HCT116 (cell line): ENCODE data around the gene SLC9A9. TPM values are rescaled to one million over a fixed set of nuclear protein-coding genes. Genes with fewer than 3 reads are reported as not detected.

Source experiments
- ATAC-seq: fragments of 200-7000 bp; cut with Tn5 transposase; 2 replicates; pipeline ENCODE4 v1.9.1; 2020; ENCODE audit warnings: mild to moderate bottlenecking, moderate library complexity
- BruUV-seq: library from RNA; stranded (reverse); fragments of 400-500 nt; replicated peaks from 2 replicates; lab custom pipeline; 2021; lab: Mats Ljungman, UMichigan
- CTCF ChIA-PET: fragments of 300-600 bp; sonication (Branson Sonifier 250); formaldehyde crosslinking; loops from one replicate; lab custom pipeline; 2021; ENCODE audit warnings: antibody characterized with exemption; lab: Charles Lee
- POLR2A ChIA-PET: fragments of 300-600, 350-600 bp; sonication (Branson Sonifier 250); formaldehyde crosslinking; loops from one replicate; lab custom pipeline; 2021; ENCODE audit warnings: antibody characterized with exemption; lab: Charles Lee
- RAD21 ChIA-PET, 2 experiments: fragments of 300-600 bp; sonication (Branson Sonifier 250); formaldehyde crosslinking; loops; one replicate each; lab custom pipeline; 2023; ENCODE audit warnings: low total read pairs in 2 of 2; ENCODE audit not compliant: uncharacterized antibody in 2 of 2, unreplicated experiment in 2 of 2, low non-redundant PET in 1 of 2; lab: Charles Lee
- DNase-seq: peaks from one replicate; pipeline ENCODE4 v3.0.0-alpha.2; 2010; ENCODE audit warnings: low read depth, low spot score
- H2AFZ ChIP-seq: fragments of 200-600 bp; shearing (Covaris generic), sonication (generic); 2 replicates; pipeline ENCODE4 v1.6.1; 2017; ENCODE audit warnings: low read depth, mixed run types, mixed read lengths, antibody characterized with exemption, low read length; ENCODE audit not compliant: poor library complexity, severe bottlenecking
- H3K27ac ChIP-seq: 2 replicates; pipeline ENCODE4 v1.5.1; 2012; ENCODE audit warnings: low read depth, low read length
- H3K27me3 ChIP-seq: fragments of 200-600 bp; sonication (generic); 2 replicates; pipeline ENCODE4 v1.6.1; 2016; ENCODE audit warnings: mixed run types, low read length, mixed read lengths; ENCODE audit not compliant: insufficient read depth
- H3K36me3 ChIP-seq, 2 experiments: fragments of 200-500 bp in 1 of 2; fragments of 200-600 bp in 1 of 2; sonication (Bioruptor generic) in 1 of 2; sonication (generic) in 1 of 2; 2 replicates each; pipeline versions ENCODE4 v1.5.1 to v1.6.1; 2014 to 2016; ENCODE audit warnings: low read length in 2 of 2, inconsistent platforms in 1 of 2, mixed read lengths in 1 of 2, mixed run types in 1 of 2; ENCODE audit not compliant: insufficient read depth in 2 of 2, control insufficient read depth in 1 of 2
- H3K4me1 ChIP-seq, 2 experiments: fragments of 200-600 bp in 1 of 2; sonication (generic) in 1 of 2; 2 replicates each; pipeline versions ENCODE4 v1.5.1 to v1.6.1; 2012 to 2017; ENCODE audit warnings: low read length in 2 of 2, inconsistent platforms in 1 of 2, mild to moderate bottlenecking in 1 of 2, mixed read lengths in 1 of 2, mixed run types in 1 of 2, moderate library complexity in 1 of 2; ENCODE audit not compliant: insufficient read depth in 2 of 2, control insufficient read depth in 1 of 2
- H3K4me2 ChIP-seq: fragments of 200-600 bp; sonication (generic); 2 replicates; pipeline ENCODE4 v1.6.1; 2017; ENCODE audit warnings: mixed run types, low read length, mixed read lengths
- H3K4me3 ChIP-seq, 2 experiments: fragments of 200-600 bp in 1 of 2; sonication (generic) in 1 of 2; replicated peaks in 1 of 2; 2 replicates each; pipeline ENCODE4 v1.5.1; 2011 to 2016; ENCODE audit warnings: low read length in 2 of 2, control low read depth in 1 of 2, low read depth in 1 of 2, mild to moderate bottlenecking in 1 of 2, mixed read lengths in 1 of 2, mixed run types in 1 of 2
- H3K79me2 ChIP-seq: fragments of 200-600 bp; sonication (generic); 2 replicates; pipeline ENCODE4 v1.6.1; 2017; ENCODE audit warnings: mild to moderate bottlenecking, mixed run types, low read length, moderate library complexity, mixed read lengths; ENCODE audit not compliant: insufficient read depth
- H3K9ac ChIP-seq: fragments of 200-600 bp; sonication (generic); 2 replicates; pipeline ENCODE4 v1.6.1; 2016; ENCODE audit warnings: low read length, mixed read lengths
- H3K9me2 ChIP-seq: fragments of 200-600 bp; sonication (generic), shearing (Covaris generic); 2 replicates; pipeline ENCODE4 v1.6.1; 2017; ENCODE audit warnings: mixed run types, mild to moderate bottlenecking, moderate library complexity; ENCODE audit not compliant: insufficient read depth
- H3K9me3 ChIP-seq, 2 experiments: fragments of 200-500 bp in 1 of 2; fragments of 200-600 bp in 1 of 2; sonication (Bioruptor generic) in 1 of 2; sonication (generic) in 1 of 2; 2 replicates each; pipeline ENCODE4 v1.6.1; 2014 to 2017; ENCODE audit warnings: low read length in 2 of 2, mixed read lengths in 2 of 2, inconsistent platforms in 1 of 2, low read depth in 1 of 2, mild to moderate bottlenecking in 1 of 2, mixed run types in 1 of 2, moderate library complexity in 1 of 2; ENCODE audit not compliant: control insufficient read depth in 1 of 2, insufficient read depth in 1 of 2
- H4K20me1 ChIP-seq: fragments of 200-600 bp; sonication (generic), shearing (Covaris generic); 2 replicates; pipeline ENCODE4 v1.6.1; 2017; ENCODE audit warnings: mixed run types, mild to moderate bottlenecking, moderate library complexity; ENCODE audit not compliant: insufficient read depth
- EGR1 ChIP-seq: IDR thresholded peaks from 2 replicates; pipeline ENCODE4 v1.6.1; 2012; ENCODE audit warnings: low read depth
- EZH2 ChIP-seq: fragments of 200-600 bp; sonication (generic); IDR thresholded peaks from 2 replicates; pipeline ENCODE4 v1.6.1; 2017; ENCODE audit warnings: antibody characterized with exemption, mixed run types
- EZH2phosphoT487 ChIP-seq: fragments of 200-600 bp; IDR thresholded peaks from 2 replicates; pipeline ENCODE4 v1.6.1; 2018; ENCODE audit warnings: antibody characterized with exemption, borderline replicate concordance
- JUND ChIP-seq: IDR thresholded peaks from 2 replicates; pipeline ENCODE4 v1.6.1; 2012
- POLR2AphosphoS5 ChIP-seq: IDR thresholded peaks from 2 replicates; pipeline ENCODE4 v1.6.1; 2011; ENCODE audit warnings: mild to moderate bottlenecking, low read depth, low read length, moderate library complexity
- SIN3A ChIP-seq: IDR thresholded peaks from 2 replicates; pipeline ENCODE4 v1.6.1; 2012; ENCODE audit warnings: low read depth
- SP1 ChIP-seq: IDR thresholded peaks from 2 replicates; pipeline ENCODE4 v1.6.1; 2012; ENCODE audit warnings: low read depth
- SRF ChIP-seq: IDR thresholded peaks from 2 replicates; pipeline ENCODE4 v1.6.1; 2012; ENCODE audit warnings: low read depth
- TCF7L2 ChIP-seq: IDR thresholded peaks from 2 replicates; pipeline ENCODE4 v1.7.0; 2011; ENCODE audit warnings: borderline replicate concordance, inconsistent platforms; ENCODE audit not compliant: insufficient read depth, insufficient read length; ENCODE audit errors: extremely low read depth
- YY1 ChIP-seq: IDR thresholded peaks from 2 replicates; pipeline ENCODE4 v1.6.1; 2011; ENCODE audit warnings: low read length, low read depth, moderate library complexity, mild to moderate bottlenecking; ENCODE audit not compliant: insufficient replicate concordance; ENCODE audit errors: extremely low read depth
- ZFX ChIP-seq: fragments of 450-650 bp; IDR thresholded peaks from 2 replicates; pipeline ENCODE4 v1.6.1; 2017
- intact Hi-C: fragments of 100-400 bp; cut with micrococcal nuclease; formaldehyde crosslinking; loops from 2 replicates; pipeline ENCODE4 v1.10.0; 2022
- total RNA-seq: library from RNA; stranded (reverse); gene quantifications from one replicate; pipeline ENCODE4 v1.2.1, GENCODE V29; 2021; ENCODE audit not compliant: unreplicated experiment
- TF ChIP-seq, protein P1 (sequence below): IDR thresholded peaks from 2 replicates; pipeline ENCODE4 v1.6.1; 2012; ENCODE audit warnings: low read depth
- TF ChIP-seq, protein P2 (sequence below): IDR thresholded peaks from 2 replicates; pipeline ENCODE4 v1.6.1; 2012

The SLC9A9 gene
- total RNA-seq, 1 experiment from 2014 or later: 0.20 TPM

DNA sequence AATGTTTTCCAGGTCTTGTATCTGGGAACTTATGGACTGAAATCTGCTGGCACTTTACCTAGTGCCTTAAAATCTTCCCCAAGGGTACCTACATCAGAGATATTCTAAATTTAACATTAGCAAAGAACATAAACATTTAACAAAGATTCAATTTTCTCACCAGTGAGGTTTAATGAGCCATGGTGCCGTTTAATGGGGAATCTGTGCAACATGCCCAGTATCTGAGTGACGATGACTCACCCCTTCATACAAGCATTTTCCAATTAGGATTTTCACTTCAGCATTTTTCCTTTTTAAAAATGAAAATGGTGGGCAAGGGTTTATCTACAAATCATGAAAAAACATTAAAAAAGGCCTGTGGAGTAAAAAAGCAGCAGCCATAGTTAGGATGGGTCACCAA, 189.4 kb downstream of the SLC9A9 start:
- H3K36me3 ChIP-seq: no peaks in the 10 kb centered on the region
- no peaks in the 10 kb centered on the region for H4K20me1 ChIP-seq
- no peak for DNase-seq
- no peaks in the 10 kb centered on the region for H3K79me2 ChIP-seq
- H3K9ac ChIP-seq: no peak overlapping the region
- no peaks in the 10 kb centered on the region for H3K9me3 ChIP-seq
- no peak for TF ChIP-seq EGR1
- TF ChIP-seq, protein P1, sequence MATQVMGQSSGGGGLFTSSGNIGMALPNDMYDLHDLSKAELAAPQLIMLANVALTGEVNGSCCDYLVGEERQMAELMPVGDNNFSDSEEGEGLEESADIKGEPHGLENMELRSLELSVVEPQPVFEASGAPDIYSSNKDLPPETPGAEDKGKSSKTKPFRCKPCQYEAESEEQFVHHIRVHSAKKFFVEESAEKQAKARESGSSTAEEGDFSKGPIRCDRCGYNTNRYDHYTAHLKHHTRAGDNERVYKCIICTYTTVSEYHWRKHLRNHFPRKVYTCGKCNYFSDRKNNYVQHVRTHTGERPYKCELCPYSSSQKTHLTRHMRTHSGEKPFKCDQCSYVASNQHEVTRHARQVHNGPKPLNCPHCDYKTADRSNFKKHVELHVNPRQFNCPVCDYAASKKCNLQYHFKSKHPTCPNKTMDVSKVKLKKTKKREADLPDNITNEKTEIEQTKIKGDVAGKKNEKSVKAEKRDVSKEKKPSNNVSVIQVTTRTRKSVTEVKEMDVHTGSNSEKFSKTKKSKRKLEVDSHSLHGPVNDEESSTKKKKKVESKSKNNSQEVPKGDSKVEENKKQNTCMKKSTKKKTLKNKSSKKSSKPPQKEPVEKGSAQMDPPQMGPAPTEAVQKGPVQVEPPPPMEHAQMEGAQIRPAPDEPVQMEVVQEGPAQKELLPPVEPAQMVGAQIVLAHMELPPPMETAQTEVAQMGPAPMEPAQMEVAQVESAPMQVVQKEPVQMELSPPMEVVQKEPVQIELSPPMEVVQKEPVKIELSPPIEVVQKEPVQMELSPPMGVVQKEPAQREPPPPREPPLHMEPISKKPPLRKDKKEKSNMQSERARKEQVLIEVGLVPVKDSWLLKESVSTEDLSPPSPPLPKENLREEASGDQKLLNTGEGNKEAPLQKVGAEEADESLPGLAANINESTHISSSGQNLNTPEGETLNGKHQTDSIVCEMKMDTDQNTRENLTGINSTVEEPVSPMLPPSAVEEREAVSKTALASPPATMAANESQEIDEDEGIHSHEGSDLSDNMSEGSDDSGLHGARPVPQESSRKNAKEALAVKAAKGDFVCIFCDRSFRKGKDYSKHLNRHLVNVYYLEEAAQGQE: no peak
- TF ChIP-seq JUND: no peak
- TF ChIP-seq SP1: no peak
- TF ChIP-seq EZH2phosphoT487: no peak
- TF ChIP-seq YY1: no peak
- TF ChIP-seq, protein P2, sequence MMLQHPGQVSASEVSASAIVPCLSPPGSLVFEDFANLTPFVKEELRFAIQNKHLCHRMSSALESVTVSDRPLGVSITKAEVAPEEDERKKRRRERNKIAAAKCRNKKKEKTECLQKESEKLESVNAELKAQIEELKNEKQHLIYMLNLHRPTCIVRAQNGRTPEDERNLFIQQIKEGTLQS: no peak
- no peak for TF ChIP-seq ZFX
- TF ChIP-seq EZH2: no peak
- no peak for TF ChIP-seq SIN3A
- no peak for TF ChIP-seq POLR2AphosphoS5
- TF ChIP-seq SRF: no peak
- TF ChIP-seq TCF7L2: no peak
- no TSS peak for BruUV-seq
- no peaks in the 10 kb centered on the region for H3K27me3 ChIP-seq
- no peaks in the 10 kb centered on the region for H3K9me2 ChIP-seq
- ChIA-PET CTCF (no interaction called here), RAD21 (no interaction called here), POLR2A (no interaction called here)
- H3K4me3 ChIP-seq: no peak overlapping the region
- H3K4me1 ChIP-seq: no peaks in the 10 kb centered on the region
- no peak for ATAC-seq
- no peak overlapping the region for H3K27ac ChIP-seq
- H3K4me2 ChIP-seq: no peak overlapping the region
- no peak overlapping the region for H2AFZ ChIP-seq
- intact Hi-C loops: no loop called here
